ENCODE data around the gene BMAL1.
"Not testable (repeated sequence)": the region's sequence is repeated elsewhere in the genome, so short reads cannot be mapped to it uniquely, and the experiment has no call there.

Gene BMAL1

DNA sequence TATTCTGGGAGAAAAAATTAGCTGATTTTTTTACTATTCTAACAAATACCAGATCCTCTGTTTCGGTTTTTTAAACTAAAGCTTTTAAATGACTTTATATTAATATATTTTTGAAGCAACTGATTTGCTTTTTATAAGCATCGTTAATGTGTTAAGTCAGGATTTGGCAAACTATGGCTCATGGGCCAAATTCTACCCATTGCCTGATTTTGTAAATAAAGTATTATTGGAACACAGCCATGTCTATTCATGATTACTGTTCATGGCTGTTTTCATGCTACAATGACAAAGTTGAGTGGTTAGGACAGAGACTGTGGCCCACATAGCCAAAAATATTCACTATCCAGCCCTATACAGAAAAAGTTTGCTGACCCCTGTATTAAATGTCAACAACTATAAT lies 155.8 kb downstream of the BMAL1 start:
- DNase-seq (ENCODE audit: low read depth) = no peak
- no peak overlapping the region for H3K4me3 ChIP-seq (replicated peaks; ENCODE audit: low read depth, low read length)
- TF ChIP-seq, protein P1, sequence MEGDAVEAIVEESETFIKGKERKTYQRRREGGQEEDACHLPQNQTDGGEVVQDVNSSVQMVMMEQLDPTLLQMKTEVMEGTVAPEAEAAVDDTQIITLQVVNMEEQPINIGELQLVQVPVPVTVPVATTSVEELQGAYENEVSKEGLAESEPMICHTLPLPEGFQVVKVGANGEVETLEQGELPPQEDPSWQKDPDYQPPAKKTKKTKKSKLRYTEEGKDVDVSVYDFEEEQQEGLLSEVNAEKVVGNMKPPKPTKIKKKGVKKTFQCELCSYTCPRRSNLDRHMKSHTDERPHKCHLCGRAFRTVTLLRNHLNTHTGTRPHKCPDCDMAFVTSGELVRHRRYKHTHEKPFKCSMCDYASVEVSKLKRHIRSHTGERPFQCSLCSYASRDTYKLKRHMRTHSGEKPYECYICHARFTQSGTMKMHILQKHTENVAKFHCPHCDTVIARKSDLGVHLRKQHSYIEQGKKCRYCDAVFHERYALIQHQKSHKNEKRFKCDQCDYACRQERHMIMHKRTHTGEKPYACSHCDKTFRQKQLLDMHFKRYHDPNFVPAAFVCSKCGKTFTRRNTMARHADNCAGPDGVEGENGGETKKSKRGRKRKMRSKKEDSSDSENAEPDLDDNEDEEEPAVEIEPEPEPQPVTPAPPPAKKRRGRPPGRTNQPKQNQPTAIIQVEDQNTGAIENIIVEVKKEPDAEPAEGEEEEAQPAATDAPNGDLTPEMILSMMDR (IDR thresholded peaks at IDR 0.05; ENCODE audit: low read length, missing control alignments) = no peak

DNA sequence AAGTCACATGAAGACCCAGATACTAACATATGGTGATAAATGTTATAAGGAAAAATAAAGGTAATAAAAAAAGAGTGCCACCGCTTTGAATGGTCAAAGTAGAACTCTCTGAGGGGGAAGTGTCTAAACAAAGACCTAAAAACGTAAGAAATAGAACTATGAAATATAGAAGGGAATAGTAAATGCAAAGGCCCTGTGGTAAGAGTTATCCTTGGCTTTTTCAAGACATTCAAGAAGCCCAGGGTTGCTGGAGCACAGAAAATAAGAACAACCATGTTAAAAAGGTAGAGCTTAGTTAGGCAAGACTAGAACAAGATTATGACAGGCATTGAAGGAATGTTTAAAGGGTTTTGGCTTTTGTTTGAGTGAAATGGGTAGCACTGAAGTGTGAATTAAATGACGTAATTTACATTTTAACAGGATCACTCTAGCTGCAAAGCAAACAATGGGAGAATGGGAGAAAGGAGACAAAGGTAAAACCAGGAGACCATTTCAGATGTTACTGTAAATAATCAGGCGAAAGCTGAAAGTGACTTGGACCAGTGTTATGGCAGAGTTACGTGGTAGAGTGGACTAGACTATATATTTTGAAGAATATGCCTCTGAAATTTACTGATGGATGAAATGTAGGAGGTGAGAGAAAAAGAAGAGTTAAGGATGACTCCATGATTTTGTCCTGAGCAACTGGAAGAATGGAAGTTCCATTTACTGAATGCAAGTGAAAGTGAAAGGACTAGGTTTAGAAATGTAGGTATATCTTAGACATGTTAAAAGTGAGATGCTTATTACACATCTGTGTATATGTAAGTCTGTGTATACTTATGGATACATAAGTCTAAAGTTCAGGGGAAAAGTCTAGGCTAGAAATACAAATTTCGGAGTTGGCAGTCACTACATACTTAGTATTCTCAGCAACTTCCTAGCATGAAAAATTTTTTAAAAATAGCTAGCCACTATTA lies 156.9 kb downstream of the BMAL1 start:
- no peak overlapping the region for H3K4me3 ChIP-seq (replicated peaks; ENCODE audit: low read depth, low read length)
- TF ChIP-seq, protein P1 (IDR thresholded peaks at IDR 0.05; ENCODE audit: low read length, missing control alignments) = no peak
- no peak for DNase-seq (ENCODE audit: low read depth)

DNA sequence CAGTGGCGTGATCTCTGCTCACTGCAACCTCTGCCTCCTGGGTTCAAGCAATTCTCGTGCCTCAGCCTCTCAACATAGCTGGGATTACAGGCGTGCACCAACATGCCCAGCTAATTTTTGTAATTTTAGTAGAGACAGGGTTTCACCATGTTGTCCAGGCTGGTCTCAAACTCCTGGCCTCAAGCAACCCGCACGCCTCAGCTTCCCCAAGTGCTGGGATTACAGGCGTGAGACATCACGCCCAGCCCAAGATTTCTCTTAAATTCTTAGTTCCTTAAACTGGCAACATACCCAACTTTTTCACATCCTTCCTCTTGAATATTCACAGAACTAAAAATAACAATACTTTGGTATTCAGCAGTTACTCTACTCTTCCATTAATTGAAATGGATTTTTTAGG lies 159.2 kb downstream of the BMAL1 start:
- DNase-seq (ENCODE audit: low read depth); H3K4me3 ChIP-seq (replicated peaks; ENCODE audit: low read depth, low read length): not testable (repeated sequence)
